HepG2 (cell line): ENCODE measurements around the gene EFHD2. TPM values are rescaled to one million over a fixed set of nuclear protein-coding genes. Genes with fewer than 3 reads are reported as not detected.

Experiments used
- ATAC-seq: fragments of 200-7000 bp; cut with Tn5 transposase; 3 replicates; pipeline ENCODE4 v1.9.1; 2020; ENCODE audit warnings: mild to moderate bottlenecking, moderate library complexity
- BruUV-seq: library from RNA; stranded (reverse); fragments of 400-500 nt; replicated peaks from 2 replicates; lab custom pipeline; 2021; lab: Mats Ljungman, UMichigan
- CTCF ChIA-PET: fragments of 300-600 bp; formaldehyde crosslinking; extraction: SDS; loops from one replicate; lab custom pipeline; 2021; ENCODE audit warnings: low total read pairs, inconsistent platforms, low intra/inter-chr PET ratio; lab: Yijun Ruan, JAX
- POLR2A ChIA-PET: fragments of 350-600 bp; sonication (Branson Sonifier 250); formaldehyde crosslinking; loops from one replicate; lab custom pipeline; 2020; ENCODE audit warnings: antibody characterized with exemption, inconsistent platforms; lab: Yijun Ruan, JAX
- DNase-seq: peaks from one replicate; pipeline ENCODE4 v3.0.0-alpha.2; 2015; ENCODE audit warnings: low spot score
- FAIRE-seq: peaks from 3 replicates; lab custom pipeline; 2011; peaks lifted over from hg19 to GRCh38; lab: Jason Lieb, UNC
- H2AFZ ChIP-seq: one replicate; pipeline ENCODE4 v1.6.1; 2011; ENCODE audit warnings: low read length, inconsistent platforms
- H3K27ac ChIP-seq: fragments of 300-600 bp; 3 replicates; pipeline ENCODE4 v1.8.0; 2011; ENCODE audit warnings: mixed run types, mild to moderate bottlenecking, mixed read lengths, low read length, inconsistent platforms; ENCODE audit not compliant: insufficient read depth; ENCODE audit errors: extremely low read length
- H3K27me3 ChIP-seq, 2 experiments: fragments of 200-600 bp in 1 of 2; 2 replicates in 1 of 2; 3 replicates in 1 of 2; pipeline versions ENCODE4 v1.6.0 to v1.8.0; 2011; ENCODE audit warnings: low read length in 2 of 2, mild to moderate bottlenecking in 2 of 2, moderate library complexity in 2 of 2, inconsistent platforms in 1 of 2; ENCODE audit not compliant: insufficient read depth in 2 of 2, control insufficient read depth in 1 of 2
- H3K36me3 ChIP-seq, 2 experiments: fragments of 200-600 bp in 1 of 2; replicated peaks in 1 of 2; 2 replicates in 1 of 2; 3 replicates in 1 of 2; pipeline versions ENCODE4 v1.5.1 to v1.8.0; 2011; ENCODE audit warnings: low read length in 2 of 2, inconsistent platforms in 1 of 2; ENCODE audit not compliant: insufficient read depth in 2 of 2, control insufficient read depth in 1 of 2
- H3K4me1 ChIP-seq: 2 replicates; pipeline ENCODE4 v1.5.1; 2012; ENCODE audit warnings: low read length, inconsistent platforms; ENCODE audit not compliant: insufficient read depth
- H3K4me2 ChIP-seq: 2 replicates; pipeline ENCODE4 v1.6.0; 2011; ENCODE audit warnings: low read depth, low read length, inconsistent platforms
- H3K4me3 ChIP-seq, 3 experiments: fragments of 200-600 bp in 1 of 3; sonication (generic), shearing (Covaris generic) in 1 of 3; replicated peaks in 1 of 3; 2 replicates each; pipeline ENCODE4 v1.5.1; 2011 to 2016; ENCODE audit warnings: low read length in 3 of 3, inconsistent platforms in 2 of 3, low read depth in 2 of 3, mild to moderate bottlenecking in 2 of 3, control low read depth in 1 of 3, mixed read lengths in 1 of 3; ENCODE audit not compliant: insufficient read depth in 1 of 3
- H3K79me2 ChIP-seq: one replicate; pipeline ENCODE4 v1.6.1; 2011; ENCODE audit warnings: low read length, inconsistent platforms; ENCODE audit not compliant: insufficient read depth
- H3K9ac ChIP-seq: 2 replicates; pipeline ENCODE4 v1.6.0; 2011; ENCODE audit warnings: mild to moderate bottlenecking, low read depth, low read length, inconsistent platforms; ENCODE audit not compliant: insufficient read depth
- H3K9me3 ChIP-seq: 2 replicates; pipeline ENCODE4 v1.5.1; 2012; ENCODE audit warnings: mild to moderate bottlenecking, low read length
- H4K20me1 ChIP-seq: 2 replicates; pipeline ENCODE4 v1.6.0; 2011; ENCODE audit warnings: inconsistent platforms, mild to moderate bottlenecking, low read length, moderate library complexity; ENCODE audit not compliant: insufficient read depth
- CREB3 ChIP-seq: sonication (generic); formaldehyde crosslinking; IDR thresholded peaks from 2 replicates; pipeline ENCODE4 v1.5.0; 2020; ENCODE audit warnings: missing genetic modification reagents
- HNRNPLL ChIP-seq: fragments of 200-400 bp; formaldehyde crosslinking; IDR thresholded peaks from 2 replicates; pipeline ENCODE4 v1.6.1; 2017; ENCODE audit warnings: mild to moderate bottlenecking, low read depth, low read length; ENCODE audit not compliant: poor library complexity, severe bottlenecking
- NCOA2 ChIP-seq: sonication (generic); formaldehyde crosslinking; IDR thresholded peaks from 2 replicates; pipeline ENCODE4 v1.8.0; 2022; ENCODE audit warnings: inconsistent platforms
- NR1H2 ChIP-seq: sonication (generic); formaldehyde crosslinking; IDR thresholded peaks from 2 replicates; pipeline ENCODE4 v1.8.1; 2022; ENCODE audit warnings: low read depth, missing genetic modification reagents, borderline replicate concordance
- TMF1 ChIP-seq: sonication (generic); formaldehyde crosslinking; IDR thresholded peaks from 2 replicates; pipeline ENCODE4 v1.8.1; 2022; ENCODE audit warnings: low read depth, missing genetic modification reagents
- ZNF367 ChIP-seq: sonication (generic); formaldehyde crosslinking; IDR thresholded peaks from 2 replicates; pipeline ENCODE4 v1.4.0; 2020; ENCODE audit warnings: missing genetic modification reagents, borderline replicate concordance
- ZNF543 ChIP-seq: sonication (generic); formaldehyde crosslinking; IDR thresholded peaks from 2 replicates; pipeline ENCODE4 v1.4.0; 2020; ENCODE audit warnings: mild to moderate bottlenecking, missing genetic modification reagents
- ZNF781 ChIP-seq: sonication (generic); formaldehyde crosslinking; IDR thresholded peaks from 2 replicates; pipeline ENCODE4 v1.5.1; 2020; ENCODE audit warnings: borderline replicate concordance, mild to moderate bottlenecking, missing genetic modification reagents; ENCODE audit errors: not compliant biosample characterization
- ZSCAN30 ChIP-seq: sonication (generic); formaldehyde crosslinking; IDR thresholded peaks from 2 replicates; pipeline ENCODE4 v1.5.0; 2020; ENCODE audit warnings: mild to moderate bottlenecking, missing genetic modification reagents
- WGBS: methylation state at CpG from one replicate; pipeline ENCODE4 v1.1.6; 2017; ENCODE audit warnings: low lambda C conversion rate; 5-methylcytosine and 5-hydroxymethylcytosine counted together
- in situ Hi-C: cut with HindIII; loops from 2 replicates; pipeline ENCODE4 v1.10.0; 2017; ENCODE audit warnings: low pct_unique_long_range_greater_than_20kb; ENCODE audit not compliant: extremely low pct_ligation_motif_present
- intact Hi-C: fragments of 100-400 bp; cut with micrococcal nuclease; formaldehyde crosslinking; loops from one replicate; pipeline ENCODE4 v1.10.0; 2022; ENCODE audit not compliant: unreplicated experiment
- polyA plus RNA-seq, 8 experiments: library from polyadenylated mRNA; depleted of rRNA in 3 of 8; stranded (reverse) in 7 of 8; unstranded in 1 of 8; fragments of >200 nt; fragmentation: Illumina TruSeq in 4 of 8; extraction: Trizol in 4 of 8; gene quantifications; 2 replicates each; pipeline versions ENCODE4 v1.2.1 to v1.2.3, GENCODE V29; 2011 to 2016; ENCODE audit warnings: low read depth in 4 of 8, missing spikeins in 1 of 8, mixed read lengths in 1 of 8; ENCODE audit not compliant: insufficient read depth in 1 of 8
- total RNA-seq, 5 experiments: library from RNA; depleted of rRNA; stranded (reverse); fragments of >200 nt; fragmentation: Illumina TruSeq; extraction: Trizol; gene quantifications; 2 replicates each; pipeline ENCODE4 v1.2.3, GENCODE V29; 2016; ENCODE audit warnings: low read depth in 1 of 5
- TF ChIP-seq, protein P1 (sequence below): IDR thresholded peaks from 2 replicates; pipeline ENCODE4 v1.6.1; 2016; ENCODE audit warnings: control low read depth
- TF ChIP-seq, protein P2 (sequence below): sonication (generic); formaldehyde crosslinking; IDR thresholded peaks from 2 replicates; pipeline ENCODE4 v1.5.1; 2020; ENCODE audit warnings: missing genetic modification reagents, mild to moderate bottlenecking, borderline replicate concordance

EFHD2 gene
- total and polyA plus RNA-seq, 2 of the 13 experiments (the other 11 are each of a cell fraction or from before 2014, with no cell fraction given) = 9.4 to 12.7 TPM

GRCh38 chr1:15390667-15391066 is 19.0 kb upstream of the EFHD2 start (continued):
- no peak for TF ChIP-seq ZNF781 (CRISPR knock-in tag)

- no peaks in the 10 kb centered on the region for H3K36me3 ChIP-seq
- DNase-seq (no peak), FAIRE-seq (no peak), ATAC-seq (no peak)
- no peak overlapping the region for H3K27ac ChIP-seq
- 25% methylated on average over 4 of the region's 4 CpGs for WGBS
- no TSS peak for BruUV-seq
- no peaks in the 10 kb centered on the region for H3K79me2 ChIP-seq
- in situ Hi-C loops = no loop called here
- H2AFZ ChIP-seq = no peak overlapping the region
- H4K20me1 ChIP-seq = no peaks in the 10 kb centered on the region
- H3K27me3 ChIP-seq = peaks cover 3 to 18% of the 10 kb centered on the region in 2 experiments; a peak in 3 of 5 replicates
- H3K4me1 ChIP-seq = peaks cover 19% of the 10 kb centered on the region
- TF ChIP-seq, protein P1, sequence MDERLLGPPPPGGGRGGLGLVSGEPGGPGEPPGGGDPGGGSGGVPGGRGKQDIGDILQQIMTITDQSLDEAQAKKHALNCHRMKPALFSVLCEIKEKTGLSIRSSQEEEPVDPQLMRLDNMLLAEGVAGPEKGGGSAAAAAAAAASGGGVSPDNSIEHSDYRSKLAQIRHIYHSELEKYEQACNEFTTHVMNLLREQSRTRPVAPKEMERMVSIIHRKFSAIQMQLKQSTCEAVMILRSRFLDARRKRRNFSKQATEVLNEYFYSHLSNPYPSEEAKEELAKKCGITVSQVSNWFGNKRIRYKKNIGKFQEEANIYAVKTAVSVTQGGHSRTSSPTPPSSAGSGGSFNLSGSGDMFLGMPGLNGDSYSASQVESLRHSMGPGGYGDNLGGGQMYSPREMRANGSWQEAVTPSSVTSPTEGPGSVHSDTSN (CRISPR knock-in tag) = no peak
- TF ChIP-seq ZNF367 (CRISPR knock-in tag) (no peak), ZNF543 (CRISPR knock-in tag) (no peak), ZSCAN30 (CRISPR knock-in tag) (no peak), TMF1 (CRISPR knock-in tag) (no peak), NR1H2 (CRISPR knock-in tag) (no peak), CREB3 (CRISPR knock-in tag) (no peak), NCOA2 (CRISPR knock-in tag) (no peak), HNRNPLL (no peak)
- TF ChIP-seq, protein P2, sequence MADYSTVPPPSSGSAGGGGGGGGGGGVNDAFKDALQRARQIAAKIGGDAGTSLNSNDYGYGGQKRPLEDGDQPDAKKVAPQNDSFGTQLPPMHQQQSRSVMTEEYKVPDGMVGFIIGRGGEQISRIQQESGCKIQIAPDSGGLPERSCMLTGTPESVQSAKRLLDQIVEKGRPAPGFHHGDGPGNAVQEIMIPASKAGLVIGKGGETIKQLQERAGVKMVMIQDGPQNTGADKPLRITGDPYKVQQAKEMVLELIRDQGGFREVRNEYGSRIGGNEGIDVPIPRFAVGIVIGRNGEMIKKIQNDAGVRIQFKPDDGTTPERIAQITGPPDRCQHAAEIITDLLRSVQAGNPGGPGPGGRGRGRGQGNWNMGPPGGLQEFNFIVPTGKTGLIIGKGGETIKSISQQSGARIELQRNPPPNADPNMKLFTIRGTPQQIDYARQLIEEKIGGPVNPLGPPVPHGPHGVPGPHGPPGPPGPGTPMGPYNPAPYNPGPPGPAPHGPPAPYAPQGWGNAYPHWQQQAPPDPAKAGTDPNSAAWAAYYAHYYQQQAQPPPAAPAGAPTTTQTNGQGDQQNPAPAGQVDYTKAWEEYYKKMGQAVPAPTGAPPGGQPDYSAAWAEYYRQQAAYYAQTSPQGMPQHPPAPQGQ (CRISPR knock-in tag) = no peak
- POLR2A ChIA-PET = no interaction called here
- intact Hi-C loops = no loop called here
- no peak overlapping the region for H3K4me3 ChIP-seq
- H3K4me2 ChIP-seq = no peak overlapping the region
- CTCF ChIA-PET = no interaction called here
- H3K9me3 ChIP-seq = no peaks in the 10 kb centered on the region
- H3K9ac ChIP-seq = no peak overlapping the region
These were observed 18.3 kb upstream of the EFHD2 start for GRCh38 chr1:15391366-15391765.
